Astrocyte (in vitro differentiated cells and primary cell): ENCODE results near the gene TUNAR. TPM values are rescaled to one million over a fixed set of nuclear protein-coding genes. Genes with fewer than 3 reads are reported as not detected.

Experiments
- DNase-seq: peaks from one replicate; pipeline ENCODE4 v3.0.0-alpha.2; 2010; ENCODE audit warnings: low read depth
- FAIRE-seq: peaks from 2 replicates; lab custom pipeline; 2011; peaks lifted over from hg19 to GRCh38; lab: Jason Lieb, UNC
- H2AFZ ChIP-seq: 2 replicates; pipeline ENCODE4 v1.6.0; 2012; ENCODE audit warnings: low read depth, low read length, inconsistent platforms
- H3K27ac ChIP-seq: 2 replicates; pipeline ENCODE4 v1.5.1; 2011; ENCODE audit warnings: low read depth, low read length, inconsistent platforms
- H3K27me3 ChIP-seq: 2 replicates; pipeline ENCODE4 v1.6.0; 2011; ENCODE audit warnings: low read length, inconsistent platforms; ENCODE audit not compliant: insufficient read depth
- H3K36me3 ChIP-seq: 2 replicates; pipeline ENCODE4 v1.5.1; 2011; ENCODE audit warnings: low read length, inconsistent platforms; ENCODE audit not compliant: insufficient read depth
- H3K4me1 ChIP-seq: 2 replicates; pipeline ENCODE4 v1.5.1; 2011; ENCODE audit warnings: low read length, inconsistent platforms; ENCODE audit not compliant: insufficient read depth
- H3K4me2 ChIP-seq: 2 replicates; pipeline ENCODE4 v1.6.0; 2012; ENCODE audit warnings: low read length, inconsistent platforms
- H3K4me3 ChIP-seq: 2 replicates; pipeline ENCODE4 v1.5.1; 2011; ENCODE audit warnings: low read depth, mild to moderate bottlenecking, low read length, inconsistent platforms; ENCODE audit not compliant: insufficient read depth
- H3K79me2 ChIP-seq: 2 replicates; pipeline ENCODE4 v1.6.0; 2012; ENCODE audit warnings: mild to moderate bottlenecking, low read length, inconsistent platforms; ENCODE audit not compliant: insufficient read depth
- H3K9ac ChIP-seq: 2 replicates; pipeline ENCODE4 v1.6.0; 2012; ENCODE audit warnings: mild to moderate bottlenecking, low read length, inconsistent platforms
- H3K9me3 ChIP-seq: 2 replicates; pipeline ENCODE4 v1.5.1; 2012; ENCODE audit warnings: low read depth, mild to moderate bottlenecking, low read length, inconsistent platforms; ENCODE audit not compliant: insufficient read depth
- H4K20me1 ChIP-seq: 2 replicates; pipeline ENCODE4 v1.6.0; 2012; ENCODE audit warnings: low read length, inconsistent platforms; ENCODE audit not compliant: insufficient read depth
- H3K27ac Mint-ChIP-seq: one replicate; pipeline ENCODE4 v1.8.0; 2021; ENCODE audit warnings: mild to moderate bottlenecking, mixed read lengths; ENCODE audit not compliant: unreplicated experiment
- H3K27me3 Mint-ChIP-seq: one replicate; pipeline ENCODE4 v1.8.0; 2021; ENCODE audit warnings: low read depth, mixed read lengths; ENCODE audit not compliant: unreplicated experiment
- H3K36me3 Mint-ChIP-seq: one replicate; pipeline ENCODE4 v1.8.0; 2021; ENCODE audit warnings: low read depth, mixed read lengths; ENCODE audit not compliant: unreplicated experiment
- H3K4me1 Mint-ChIP-seq: one replicate; pipeline ENCODE4 v1.8.0; 2021; ENCODE audit warnings: low read depth, mixed read lengths; ENCODE audit not compliant: unreplicated experiment
- H3K4me3 Mint-ChIP-seq: one replicate; pipeline ENCODE4 v1.8.0; 2021; ENCODE audit warnings: mild to moderate bottlenecking, moderate library complexity, mixed read lengths; ENCODE audit not compliant: unreplicated experiment
- H3K9me3 Mint-ChIP-seq: one replicate; pipeline ENCODE4 v1.8.0; 2021; ENCODE audit warnings: mild to moderate bottlenecking, mixed read lengths; ENCODE audit not compliant: unreplicated experiment
- EZH2 ChIP-seq: IDR thresholded peaks from 2 replicates; pipeline ENCODE4 v1.6.1; 2012; ENCODE audit warnings: mild to moderate bottlenecking, low read length, inconsistent platforms; ENCODE audit not compliant: insufficient read depth
- total RNA-seq: library from RNA; stranded (reverse); gene quantifications from 2 replicates; pipeline ENCODE4 v1.2.1, GENCODE V29; 2021
- TF ChIP-seq, protein P1 (sequence below): IDR thresholded peaks from 2 replicates; pipeline ENCODE4 v1.5.1; 2011; ENCODE audit warnings: low read depth, mild to moderate bottlenecking, inconsistent platforms, low read length, moderate library complexity; ENCODE audit not compliant: insufficient read depth

Gene TUNAR
- total RNA-seq, 1 donor from 2014 or later = 1.0 TPM

DNA sequence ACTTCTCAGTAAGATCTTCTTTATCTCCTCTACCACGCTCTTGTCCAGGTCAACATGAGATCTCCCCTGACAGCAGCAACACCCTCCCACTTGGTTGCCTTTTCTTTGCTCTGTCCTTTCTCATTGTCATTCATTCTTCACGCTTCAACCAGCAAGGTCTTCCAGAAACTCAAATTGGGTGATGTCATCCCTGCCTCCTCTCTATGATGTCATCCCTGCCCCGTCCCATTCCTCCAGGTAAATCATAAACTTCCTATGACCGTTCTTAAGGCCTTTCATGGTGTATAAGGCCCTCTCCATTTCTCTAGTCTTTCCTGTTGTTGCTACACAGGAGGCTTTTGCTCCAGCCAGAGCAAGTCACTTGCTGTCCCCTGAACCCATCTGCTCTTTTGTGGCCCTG lies 17.7 kb upstream of the TUNAR start:
- H3K27me3 ChIP-seq = no peaks in the 10 kb centered on the region
- H3K4me3 ChIP-seq = no peak overlapping the region
- no peaks in the 10 kb centered on the region for H3K79me2 ChIP-seq
- DNase-seq = no peak
- H3K4me3 Mint-ChIP-seq = no peak overlapping the region
- H3K27me3 Mint-ChIP-seq = peaks cover 7% of the 10 kb centered on the region
- no peaks in the 10 kb centered on the region for H3K9me3 ChIP-seq
- no peaks in the 10 kb centered on the region for H3K9me3 Mint-ChIP-seq
- no peaks in the 10 kb centered on the region for H3K36me3 Mint-ChIP-seq
- no peaks in the 10 kb centered on the region for H3K36me3 ChIP-seq
- no peaks in the 10 kb centered on the region for H3K4me1 Mint-ChIP-seq
- H4K20me1 ChIP-seq = no peaks in the 10 kb centered on the region
- no peak overlapping the region for H3K27ac ChIP-seq
- H3K4me1 ChIP-seq = no peaks in the 10 kb centered on the region
- TF ChIP-seq EZH2 = no peak
- TF ChIP-seq, protein P1, sequence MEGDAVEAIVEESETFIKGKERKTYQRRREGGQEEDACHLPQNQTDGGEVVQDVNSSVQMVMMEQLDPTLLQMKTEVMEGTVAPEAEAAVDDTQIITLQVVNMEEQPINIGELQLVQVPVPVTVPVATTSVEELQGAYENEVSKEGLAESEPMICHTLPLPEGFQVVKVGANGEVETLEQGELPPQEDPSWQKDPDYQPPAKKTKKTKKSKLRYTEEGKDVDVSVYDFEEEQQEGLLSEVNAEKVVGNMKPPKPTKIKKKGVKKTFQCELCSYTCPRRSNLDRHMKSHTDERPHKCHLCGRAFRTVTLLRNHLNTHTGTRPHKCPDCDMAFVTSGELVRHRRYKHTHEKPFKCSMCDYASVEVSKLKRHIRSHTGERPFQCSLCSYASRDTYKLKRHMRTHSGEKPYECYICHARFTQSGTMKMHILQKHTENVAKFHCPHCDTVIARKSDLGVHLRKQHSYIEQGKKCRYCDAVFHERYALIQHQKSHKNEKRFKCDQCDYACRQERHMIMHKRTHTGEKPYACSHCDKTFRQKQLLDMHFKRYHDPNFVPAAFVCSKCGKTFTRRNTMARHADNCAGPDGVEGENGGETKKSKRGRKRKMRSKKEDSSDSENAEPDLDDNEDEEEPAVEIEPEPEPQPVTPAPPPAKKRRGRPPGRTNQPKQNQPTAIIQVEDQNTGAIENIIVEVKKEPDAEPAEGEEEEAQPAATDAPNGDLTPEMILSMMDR = no peak
- no peak for FAIRE-seq
- no peak overlapping the region for H3K9ac ChIP-seq
- H3K4me2 ChIP-seq = no peak overlapping the region
- H2AFZ ChIP-seq = no peak overlapping the region
- no peak overlapping the region for H3K27ac Mint-ChIP-seq

DNA sequence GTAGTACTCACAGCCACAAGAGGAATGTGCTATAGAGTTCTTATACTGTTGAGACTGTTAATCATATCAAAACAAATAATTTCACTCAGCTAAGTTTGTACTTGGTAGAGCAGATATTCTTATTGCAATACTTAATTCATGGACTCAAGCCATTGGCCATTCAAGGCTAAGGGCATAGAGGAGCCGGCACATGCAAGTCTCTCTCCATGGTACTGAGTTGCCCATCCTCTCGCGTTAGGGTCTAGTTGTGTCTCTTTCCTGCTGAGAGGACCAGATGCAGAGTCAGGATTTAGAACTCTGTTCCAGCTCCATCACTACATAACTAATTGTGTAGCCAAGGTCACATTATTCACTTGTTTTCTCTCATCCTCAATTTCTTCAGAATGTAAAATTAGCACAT lies 14.4 kb upstream of the TUNAR start:
- no peaks in the 10 kb centered on the region for H4K20me1 ChIP-seq
- no peaks in the 10 kb centered on the region for H3K27me3 ChIP-seq
- no peak overlapping the region for H3K4me2 ChIP-seq
- DNase-seq (peak; percentile 8), FAIRE-seq (no peak)
- no peaks in the 10 kb centered on the region for H3K79me2 ChIP-seq
- TF ChIP-seq, protein P1 = no peak
- TF ChIP-seq EZH2 = no peak
- no peak overlapping the region for H3K27ac Mint-ChIP-seq
- H3K36me3 ChIP-seq = no peaks in the 10 kb centered on the region
- H3K27ac ChIP-seq = no peak overlapping the region
- H3K4me1 Mint-ChIP-seq = no peaks in the 10 kb centered on the region
- H3K9ac ChIP-seq = no peak overlapping the region
- no peaks in the 10 kb centered on the region for H3K36me3 Mint-ChIP-seq
- no peaks in the 10 kb centered on the region for H3K4me1 ChIP-seq
- no peak overlapping the region for H2AFZ ChIP-seq
- no peak overlapping the region for H3K4me3 Mint-ChIP-seq
- H3K27me3 Mint-ChIP-seq = peaks cover 29% of the 10 kb centered on the region
- H3K4me3 ChIP-seq = no peak overlapping the region
- no peaks in the 10 kb centered on the region for H3K9me3 Mint-ChIP-seq
- H3K9me3 ChIP-seq = no peaks in the 10 kb centered on the region

DNA sequence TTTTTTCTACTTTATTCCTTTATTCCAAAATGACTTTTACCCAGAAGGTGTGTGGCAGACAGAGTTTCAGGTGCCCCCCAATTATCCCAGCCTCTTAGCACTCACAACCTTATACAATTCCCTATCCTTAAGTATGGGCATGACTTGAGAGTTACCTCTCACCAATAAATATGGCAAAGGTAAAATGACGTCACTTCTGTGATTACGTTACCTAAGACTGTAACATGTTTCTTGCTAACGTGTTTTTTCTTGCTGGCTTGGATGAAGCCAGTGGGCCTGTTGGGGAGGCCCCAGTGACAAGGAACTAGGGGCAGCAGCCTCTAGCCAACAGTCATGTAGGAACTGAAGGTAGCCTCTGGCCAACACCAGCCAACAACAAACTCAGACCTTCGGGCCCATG lies 13.3 kb upstream of the TUNAR start:
- no peak overlapping the region for H3K4me3 Mint-ChIP-seq
- FAIRE-seq = no peak
- TF ChIP-seq EZH2 = no peak

More for the DNA sequence above, 13.3 kb upstream of the TUNAR start:
- H3K27ac Mint-ChIP-seq = no peak overlapping the region
- no peak overlapping the region for H3K27ac ChIP-seq
- no peak overlapping the region for H3K9ac ChIP-seq
- peaks cover 34% of the 10 kb centered on the region for H3K27me3 Mint-ChIP-seq
- H3K4me1 ChIP-seq = no peaks in the 10 kb centered on the region
- H3K4me2 ChIP-seq = no peak overlapping the region
- no peaks in the 10 kb centered on the region for H4K20me1 ChIP-seq
- DNase-seq = no peak
- no peaks in the 10 kb centered on the region for H3K36me3 ChIP-seq
- H3K4me1 Mint-ChIP-seq = no peaks in the 10 kb centered on the region
- no peak overlapping the region for H3K4me3 ChIP-seq
- no peaks in the 10 kb centered on the region for H3K36me3 Mint-ChIP-seq
- H3K9me3 Mint-ChIP-seq = no peaks in the 10 kb centered on the region
- H2AFZ ChIP-seq = no peak overlapping the region
- no peaks in the 10 kb centered on the region for H3K27me3 ChIP-seq
- H3K9me3 ChIP-seq = no peaks in the 10 kb centered on the region
- no peaks in the 10 kb centered on the region for H3K79me2 ChIP-seq
